K562 (cell line): ENCODE results near the gene WWOX. TPM values are rescaled to one million over a fixed set of nuclear protein-coding genes. Genes with fewer than 3 reads are reported as not detected.

Experiments
- ATAC-seq: fragments of 200-7000 bp; cut with Tn5 transposase; 3 replicates; pipeline ENCODE4 v1.9.1; 2020; ENCODE audit warnings: moderate library complexity
- BruUV-seq: library from RNA; stranded (reverse); fragments of 400-500 nt; replicated peaks from 2 replicates; lab custom pipeline; 2021; lab: Mats Ljungman, UMichigan
- CTCF ChIA-PET: fragments of 300-600 bp; formaldehyde crosslinking; extraction: SDS; loops from one replicate; lab custom pipeline; 2021; ENCODE audit warnings: low intra/inter-chr PET ratio; lab: Yijun Ruan, JAX
- POLR2A ChIA-PET: fragments of 300-600, 350-650 bp; sonication (Branson Sonifier 250); formaldehyde crosslinking; extraction: SDS; loops from one replicate; lab custom pipeline; 2021; ENCODE audit warnings: antibody characterized with exemption, inconsistent platforms; lab: Yijun Ruan, JAX
- DNase-seq, 4 experiments: peaks; one replicate each; pipeline versions ENCODE4 v3.0.0 to v3.0.0-alpha.2; 2011 to 2018; ENCODE audit warnings: low spot score in 3 of 4, mixed read lengths in 3 of 4; ENCODE audit errors: extremely low read depth in 1 of 4
- FAIRE-seq: peaks from 2 replicates; lab custom pipeline; 2011; peaks lifted over from hg19 to GRCh38; lab: Jason Lieb, UNC
- H2AFZ ChIP-seq: 2 replicates; pipeline ENCODE4 v1.6.0; 2011; ENCODE audit warnings: low read depth, low read length, control low read depth, inconsistent platforms
- H3K27ac ChIP-seq: fragments of 200-600 bp; 3 replicates; pipeline ENCODE4 v1.8.0; 2011; ENCODE audit warnings: low read depth, mild to moderate bottlenecking, control low read depth, inconsistent platforms, low read length, moderate library complexity, mixed read lengths; ENCODE audit errors: extremely low read depth
- H3K27me3 ChIP-seq, 2 experiments: fragments of 300-600 bp in 1 of 2; 2 replicates in 1 of 2; 3 replicates in 1 of 2; pipeline versions ENCODE4 v1.6.0 to v1.8.0; 2011; ENCODE audit warnings: inconsistent platforms in 2 of 2, low read length in 2 of 2, mild to moderate bottlenecking in 1 of 2, mixed read lengths in 1 of 2, moderate library complexity in 1 of 2; ENCODE audit not compliant: control insufficient read depth in 2 of 2, insufficient read depth in 2 of 2
- H3K36me3 ChIP-seq: fragments of 300-600 bp; 3 replicates; pipeline ENCODE4 v1.8.0; 2011; ENCODE audit warnings: mild to moderate bottlenecking, low read length, inconsistent platforms; ENCODE audit not compliant: control insufficient read depth, insufficient read depth
- H3K4me1 ChIP-seq, 2 experiments: fragments of 200-600 bp in 1 of 2; replicated peaks in 1 of 2; 2 replicates in 1 of 2; 3 replicates in 1 of 2; pipeline versions ENCODE4 v1.5.1 to v1.8.0; 2011; ENCODE audit warnings: inconsistent platforms in 2 of 2, low read length in 2 of 2, mild to moderate bottlenecking in 1 of 2, mixed read lengths in 1 of 2, moderate library complexity in 1 of 2; ENCODE audit not compliant: control insufficient read depth in 2 of 2, insufficient read depth in 2 of 2
- H3K4me2 ChIP-seq: 2 replicates; pipeline ENCODE4 v1.6.1; 2011; ENCODE audit warnings: low read length, control low read depth, inconsistent platforms, mixed read lengths; ENCODE audit not compliant: insufficient read depth
- H3K4me3 ChIP-seq: fragments of 200-600 bp; sonication (generic), shearing (Covaris generic); 2 replicates; pipeline ENCODE4 v1.5.1; 2016; ENCODE audit warnings: control low read depth, inconsistent platforms
- H3K79me2 ChIP-seq: fragments of 200-600 bp; 3 replicates; pipeline ENCODE4 v1.8.0; 2011; ENCODE audit warnings: low read length, inconsistent platforms; ENCODE audit not compliant: control insufficient read depth, insufficient read depth
- H3K9ac ChIP-seq, 2 experiments: 2 replicates each; pipeline versions ENCODE4 v1.6.0 to v1.6.1; 2011; ENCODE audit warnings: low read depth in 2 of 2, low read length in 2 of 2, control low read depth in 1 of 2, inconsistent platforms in 1 of 2, mild to moderate bottlenecking in 1 of 2, mixed read lengths in 1 of 2; ENCODE audit not compliant: insufficient read depth in 1 of 2
- H3K9me1 ChIP-seq: one replicate; pipeline ENCODE4 v1.6.0; 2011; ENCODE audit warnings: inconsistent platforms, mild to moderate bottlenecking, low read length, moderate library complexity; ENCODE audit not compliant: control insufficient read depth, insufficient read depth
- H3K9me3 ChIP-seq: replicated peaks from 2 replicates; pipeline ENCODE4 v1.5.1; 2011; ENCODE audit warnings: low read depth, low read length, inconsistent platforms; ENCODE audit not compliant: control insufficient read depth, insufficient read depth
- H4K20me1 ChIP-seq: replicated peaks from 2 replicates; pipeline ENCODE4 v1.6.1; 2011; ENCODE audit warnings: low read length, inconsistent platforms, mixed read lengths; ENCODE audit not compliant: control insufficient read depth, insufficient read depth
- ATF6 ChIP-seq: sonication (generic); formaldehyde crosslinking; IDR thresholded peaks from 2 replicates; pipeline ENCODE4 v1.4.0; 2020; ENCODE audit warnings: mild to moderate bottlenecking, missing genetic modification reagents
- GMEB1 ChIP-seq: fragments of 250-450 bp; sonication (Bioruptor Pico); IDR thresholded peaks from 2 replicates; pipeline ENCODE4 v1.4.0; 2020; ENCODE audit warnings: mild to moderate bottlenecking
- KLF13 ChIP-seq: fragments of 450-650 bp; IDR thresholded peaks from 2 replicates; pipeline ENCODE4 v1.6.1; 2016; ENCODE audit warnings: missing genetic modification characterization, low read depth, mild to moderate bottlenecking, missing compliant biosample characterization, moderate library complexity, borderline replicate concordance
- NR2C1 ChIP-seq, 2 experiments: fragments of 450-650 bp; IDR thresholded peaks; 2 replicates each; pipeline ENCODE4 v1.6.1; 2017; ENCODE audit warnings: mild to moderate bottlenecking in 2 of 2, antibody characterized with exemption in 1 of 2, inconsistent platforms in 1 of 2, missing compliant biosample characterization in 1 of 2, missing genetic modification characterization in 1 of 2
- POLR2G ChIP-seq: fragments of 200-400 bp; formaldehyde crosslinking; IDR thresholded peaks from 2 replicates; pipeline ENCODE4 v1.6.1; 2017; ENCODE audit warnings: low read depth, mild to moderate bottlenecking, antibody characterized with exemption, low read length, moderate library complexity
- PYGO2 ChIP-seq: fragments of 450-650 bp; IDR thresholded peaks from 2 replicates; pipeline ENCODE4 v1.6.1; 2016; ENCODE audit warnings: mild to moderate bottlenecking, missing genetic modification characterization, moderate library complexity, missing compliant biosample characterization
- SMARCA4 ChIP-seq: fragments of 450-650 bp; IDR thresholded peaks from 2 replicates; pipeline ENCODE4 v1.6.1; 2016
- TFE3 ChIP-seq: fragments of 450-650 bp; formaldehyde crosslinking; IDR thresholded peaks from 2 replicates; pipeline ENCODE4 v1.4.0; 2020; ENCODE audit warnings: mild to moderate bottlenecking, mixed read lengths
- ZNF140 ChIP-seq: fragments of 250-450 bp; sonication (Bioruptor Pico); IDR thresholded peaks from 2 replicates; pipeline ENCODE4 v1.8.0; 2021; ENCODE audit warnings: moderate library complexity, mild to moderate bottlenecking, inconsistent platforms
- WGBS: fragments of 100-300 bp; shearing (Covaris generic); methylation state at CpG from one replicate; pipeline ENCODE4 v1.1.6; 2016; ENCODE audit warnings: low coverage, mixed read lengths; ENCODE audit not compliant: insufficient coverage; ENCODE audit errors: missing lambda C conversion rate; 5-methylcytosine and 5-hydroxymethylcytosine counted together
- in situ Hi-C: fragments of 300-500 bp; cut with MboI; formaldehyde crosslinking; loops from 4 replicates; pipeline ENCODE4 v1.15.0; 2018; ENCODE audit warnings: inconsistent platforms, mixed read lengths
- intact Hi-C: fragments of 100-400 bp; cut with micrococcal nuclease; formaldehyde crosslinking; loops from 2 replicates; pipeline ENCODE4 v1.14.2; 2022
- polyA plus RNA-seq, 8 experiments: library from polyadenylated mRNA; depleted of rRNA in 4 of 8; stranded (reverse) in 5 of 8; unstranded in 3 of 8; fragments of >200 nt; fragmentation: Nextera tagmentation in 2 of 8; fragmentation: Illumina TruSeq in 1 of 8; extraction: Ambion mirVana in 2 of 8; extraction: Trizol in 1 of 8; gene quantifications; 2 replicates each; pipeline versions ENCODE4 v1.2.1 to v1.2.3, GENCODE V29; 2011 to 2014; ENCODE audit warnings: inconsistent platforms in 1 of 8, missing spikeins in 1 of 8
- total RNA-seq, 7 experiments: library from RNA; depleted of rRNA in 6 of 7; stranded (reverse); fragments of >200 nt in 6 of 7; fragmentation: Illumina TruSeq in 2 of 7; extraction: Trizol in 2 of 7; gene quantifications; 2 replicates each; pipeline versions ENCODE4 v1.2.1 to v1.2.3, GENCODE V29; 2011 to 2021; ENCODE audit warnings: low replicate concordance in 1 of 7

The WWOX gene
- total and polyA plus RNA-seq, 9 of the 15 experiments (the other 6 are each of a cell fraction or from before 2014, with no cell fraction given): 1.6 to 22.7 (median 8.1) TPM

- no peaks in the 10 kb centered on the region for H3K9me1 ChIP-seq
- in situ Hi-C loops: no loop called here
- TF ChIP-seq TFE3 (no peak), POLR2G (no peak), GMEB1 (CRISPR knock-in tag) (no peak), NR2C1 (IDR thresholded peaks at IDR 0.05) (no peak), NR2C1 (tag; IDR thresholded peaks at IDR 0.05) (no peak), SMARCA4 (no peak), KLF13 (tag) (no peak), PYGO2 (no peak), ZNF140 (no peak), ATF6 (CRISPR knock-in tag) (no peak)
- no peak for FAIRE-seq
- H3K27me3 ChIP-seq: peaks cover 5 to 29% of the 10 kb centered on the region in 2 experiments; a peak in 4 of 5 replicates
- no peak overlapping the region for H3K9ac ChIP-seq
- H3K4me2 ChIP-seq: no peak overlapping the region
- intact Hi-C loops: no loop called here
- no peaks in the 10 kb centered on the region for H3K4me1 ChIP-seq
- POLR2A ChIA-PET: no interaction called here
- CTCF ChIA-PET: no interaction called here
- H3K9me3 ChIP-seq: no peaks in the 10 kb centered on the region
- no peaks in the 10 kb centered on the region for H3K79me2 ChIP-seq
- H3K4me3 ChIP-seq: no peak overlapping the region
- no peaks in the 10 kb centered on the region for H3K36me3 ChIP-seq
- no peak overlapping the region for H3K27ac ChIP-seq
- H4K20me1 ChIP-seq: no peaks in the 10 kb centered on the region; the same call in 1 of the 2 replicates
- WGBS: under 1% methylated on average over 9 of the region's 9 CpGs
- no peak for ATAC-seq
- BruUV-seq: no TSS peak
- DNase-seq: no peak
- H2AFZ ChIP-seq: no peak overlapping the region
Observed at GRCh38 chr16:78246559-78246958, 147.1 kb downstream of the WWOX start.
